GM21515 (cell line): Measurements from ENCODE around the gene ALDH1L2.
"Not testable (repeated sequence)": the region's sequence is repeated elsewhere in the genome, so short reads cannot be mapped to it uniquely, and the experiment has no call there.

Experiments
- ATAC-seq: cut with Tn5 transposase; IDR thresholded peaks from one replicate; pipeline ENCODE4 v1.9.1; 2021; ENCODE audit not compliant: unreplicated experiment

ALDH1L2 gene

GRCh38 chr12:104986022-104986941 is 98.0 kb downstream of the ALDH1L2 start, which contains the start of gene NOPCHAP1:
Gene NOPCHAP1 (plus strand): TSS chr12:104986316. CDS start chr12:104986353, 37 bp downstream.
- peak; percentile 94 for ATAC-seq

GRCh38 chr12:104985206-104985605 is 99.1 kb downstream of the ALDH1L2 start:
- no peak for ATAC-seq

GRCh38 chr12:104977688-104978087 is 106.6 kb downstream of the ALDH1L2 start:
- not testable (repeated sequence) for ATAC-seq

- ATAC-seq, result no peak
Measured at GRCh38 chr12:104976703-104977102, 107.6 kb downstream of the ALDH1L2 start.

- ATAC-seq, result no peak
Measured at GRCh38 chr12:104975587-104976343, 108.5 kb downstream of the ALDH1L2 start.

GRCh38 chr12:104974626-104975290 is 109.5 kb downstream of the ALDH1L2 start:
- peak; percentile 93 for ATAC-seq

GRCh38 chr12:104973250-104973649 is 111.0 kb downstream of the ALDH1L2 start:
- ATAC-seq, result no peak

GRCh38 chr12:104971306-104971705 is 113.0 kb downstream of the ALDH1L2 start:
- ATAC-seq, result no peak
